Brain microvascular endothelial cell (primary cell): ENCODE results near the gene SMIM15.

Experiments used
- DNase-seq: peaks from one replicate; pipeline ENCODE4 v3.0.0-alpha.2; 2020
- H3K27ac ChIP-seq: fragments of 250-450 bp; sonication (Bioruptor Pico); 2 replicates; pipeline ENCODE4 v1.5.1; 2020; ENCODE audit warnings: mild to moderate bottlenecking, moderate library complexity
- H3K27me3 ChIP-seq: fragments of 250-450 bp; sonication (Bioruptor Pico); replicated peaks from 2 replicates; pipeline ENCODE4 v1.5.1; 2020; ENCODE audit warnings: mild to moderate bottlenecking
- H3K36me3 ChIP-seq: fragments of 250-450 bp; sonication (Bioruptor Pico); replicated peaks from 2 replicates; pipeline ENCODE4 v1.5.1; 2020; ENCODE audit warnings: mild to moderate bottlenecking
- H3K4me3 ChIP-seq: 2 replicates; pipeline ENCODE4 v1.5.1; 2011; ENCODE audit warnings: low read depth, mild to moderate bottlenecking, control low read depth, low read length, moderate library complexity
- CTCF ChIP-seq: IDR thresholded peaks from 2 replicates; pipeline ENCODE4 v1.5.1; 2011; ENCODE audit warnings: low read depth, mild to moderate bottlenecking, moderate library complexity, low read length, control low read depth, inconsistent platforms; ENCODE audit errors: missing control alignments
- in situ Hi-C: cut with HindIII; loops from 2 replicates; pipeline ENCODE4 v1.10.0; 2017; ENCODE audit warnings: low sequenced_read_pairs, low pct_ligation_motif_present

SMIM15 gene

DNA sequence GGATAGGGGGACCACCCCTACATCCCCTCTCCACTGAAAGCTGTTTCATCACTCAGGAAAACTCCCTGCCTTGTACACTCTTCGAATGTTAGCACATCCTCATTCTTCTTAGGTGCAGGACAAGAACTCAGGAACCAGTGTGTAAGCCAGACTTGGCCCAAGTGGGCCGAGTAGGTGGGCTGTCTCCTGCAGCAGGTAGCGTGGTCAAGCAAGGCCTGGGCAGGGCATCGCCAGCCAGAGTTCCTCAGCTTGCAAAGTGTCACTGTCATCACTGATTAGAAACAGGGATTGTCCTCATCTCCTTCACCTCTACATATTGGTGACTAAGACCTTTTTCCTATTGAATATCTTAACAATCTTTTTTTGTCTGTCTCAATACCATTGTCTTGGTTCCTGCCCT, 22.3 kb downstream of the SMIM15 start:
- no peak for TF ChIP-seq CTCF
- DNase-seq: no peak
- in situ Hi-C loops: no loop called here
- no peaks in the 10 kb centered on the region for H3K36me3 ChIP-seq
- H3K27me3 ChIP-seq: no peaks in the 10 kb centered on the region
- H3K4me3 ChIP-seq: no peak overlapping the region
- H3K27ac ChIP-seq: no peak overlapping the region

GRCh38 chr5:61139094-61139873, 23.0 kb downstream of the SMIM15 start:
- in situ Hi-C loops: no loop called here
- no peak overlapping the region for H3K4me3 ChIP-seq
- H3K27ac ChIP-seq: no peak overlapping the region
- peak; percentile 66 for TF ChIP-seq CTCF
- H3K36me3 ChIP-seq: no peaks in the 10 kb centered on the region
- no peaks in the 10 kb centered on the region for H3K27me3 ChIP-seq
- DNase-seq: peak; percentile 14

GRCh38 chr5:61137835-61138234, 24.4 kb downstream of the SMIM15 start:
- in situ Hi-C loops: no loop called here

DNA sequence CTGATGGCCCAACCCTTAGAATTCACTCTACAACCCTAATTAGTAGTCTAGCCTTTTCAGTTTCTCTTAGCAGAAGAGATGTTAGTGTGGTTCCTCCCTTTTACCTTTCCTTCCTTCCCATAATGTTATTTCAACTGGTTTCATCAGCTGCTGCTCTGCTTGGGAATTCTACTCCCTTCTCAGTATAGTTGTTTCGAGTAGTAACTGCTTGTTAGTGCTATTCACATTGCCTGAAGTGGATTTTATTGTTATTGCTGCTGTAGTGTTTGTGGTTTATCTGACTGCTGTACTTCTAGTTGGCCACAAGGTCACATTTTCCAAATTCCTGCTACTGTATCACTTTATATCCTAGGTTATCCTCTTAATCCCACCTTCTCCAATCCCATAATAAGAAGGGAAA, 29.7 kb downstream of the SMIM15 start:
- in situ Hi-C loops: no loop called here
- no peaks in the 10 kb centered on the region for H3K27me3 ChIP-seq
- H3K27ac ChIP-seq: no peak overlapping the region
- DNase-seq: peak; percentile 15
- no peak for TF ChIP-seq CTCF
- no peak overlapping the region for H3K4me3 ChIP-seq
- H3K36me3 ChIP-seq: no peaks in the 10 kb centered on the region

More at GRCh38 chr5:61137835-61138234, 24.4 kb downstream of the SMIM15 start:
- Histone ChIP-seq H3K4me3 (no peak overlapping the region), H3K27me3 (no peaks in the 10 kb centered on the region), H3K36me3 (no peaks in the 10 kb centered on the region), H3K27ac (no peak overlapping the region)
- no peak for DNase-seq
- TF ChIP-seq CTCF: no peak

DNA sequence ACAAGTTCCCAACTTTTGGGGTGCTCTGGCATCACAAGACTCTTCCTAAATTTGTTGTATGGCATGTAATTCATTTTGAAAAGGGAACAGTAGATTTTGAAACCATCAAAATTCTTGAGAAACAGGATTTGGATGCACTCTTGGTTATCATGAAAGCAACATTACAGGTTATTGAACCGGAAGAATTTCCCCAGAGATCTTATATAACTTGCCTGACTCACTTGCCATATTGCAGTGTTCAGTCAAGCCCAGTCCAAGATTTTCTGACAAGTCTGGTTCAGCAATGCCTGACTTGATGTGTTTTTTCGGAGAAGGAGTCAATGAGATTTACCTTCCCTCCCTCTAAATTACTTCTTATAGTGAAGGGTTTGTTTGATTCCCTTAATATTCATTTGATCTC, 32.0 kb downstream of the SMIM15 start:
- Histone ChIP-seq H3K27me3 (no peaks in the 10 kb centered on the region), H3K4me3 (no peak overlapping the region), H3K36me3 (no peaks in the 10 kb centered on the region), H3K27ac (no peak overlapping the region)
- TF ChIP-seq CTCF: no peak
- in situ Hi-C loops: no loop called here
- no peak for DNase-seq

DNA sequence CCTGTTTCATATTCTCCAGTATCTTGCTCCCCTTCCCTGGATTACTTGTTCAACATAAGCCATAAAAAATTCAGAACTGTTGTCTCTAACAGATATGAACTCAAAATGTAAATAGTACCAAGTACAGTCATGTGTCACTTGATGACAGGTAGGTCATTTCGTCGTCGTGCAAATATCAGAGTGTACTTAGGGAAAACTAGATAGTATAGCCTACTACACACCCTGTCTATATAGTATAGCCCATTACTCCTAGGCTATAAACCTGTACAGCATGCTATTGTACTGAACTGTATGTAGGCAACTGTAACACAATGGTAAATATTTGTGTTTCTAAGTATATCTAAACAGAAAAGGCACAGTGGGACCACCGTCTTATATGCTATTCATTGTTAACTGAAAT, 39.1 kb downstream of the SMIM15 start:
- in situ Hi-C loops: no loop called here
- no peak for TF ChIP-seq CTCF
- DNase-seq: no peak

More for the DNA sequence above, 39.1 kb downstream of the SMIM15 start:
- Histone ChIP-seq H3K4me3 (no peak overlapping the region), H3K27ac (no peak overlapping the region), H3K36me3 (no peaks in the 10 kb centered on the region), H3K27me3 (no peaks in the 10 kb centered on the region)
